Endothelial cell (in vitro differentiated cells): ENCODE data around the gene CAMTA1. TPM values are rescaled to one million over a fixed set of nuclear protein-coding genes. Genes with fewer than 3 reads are reported as not detected.

Experiments used
- DNase-seq: peaks from one replicate; pipeline ENCODE4 v3.0.0; 2021; ENCODE audit warnings: low spot score
- H3K27ac Mint-ChIP-seq: one replicate; pipeline ENCODE4 v1.8.0; 2021; ENCODE audit warnings: mixed read lengths, inconsistent platforms; ENCODE audit not compliant: unreplicated experiment
- H3K27me3 Mint-ChIP-seq: one replicate; pipeline ENCODE4 v1.8.0; 2021; ENCODE audit warnings: mild to moderate bottlenecking, moderate library complexity, mixed read lengths, inconsistent platforms; ENCODE audit not compliant: unreplicated experiment
- H3K36me3 Mint-ChIP-seq: one replicate; pipeline ENCODE4 v1.8.0; 2021; ENCODE audit warnings: mild to moderate bottlenecking, low read depth, mixed read lengths, inconsistent platforms; ENCODE audit not compliant: unreplicated experiment
- H3K4me1 Mint-ChIP-seq: one replicate; pipeline ENCODE4 v1.8.0; 2021; ENCODE audit warnings: mild to moderate bottlenecking, mixed read lengths, inconsistent platforms; ENCODE audit not compliant: unreplicated experiment
- H3K4me3 Mint-ChIP-seq: one replicate; pipeline ENCODE4 v1.8.0; 2021; ENCODE audit warnings: mild to moderate bottlenecking, mixed read lengths, inconsistent platforms; ENCODE audit not compliant: unreplicated experiment
- H3K9me3 Mint-ChIP-seq: one replicate; pipeline ENCODE4 v1.8.0; 2021; ENCODE audit warnings: mixed read lengths, inconsistent platforms; ENCODE audit not compliant: unreplicated experiment
- total RNA-seq: library from RNA; stranded (reverse); fragmentation: NEBNext Ultra II Directional; extraction: Animal tissue kit (Norgen Biotek cat#: 25700); gene quantifications from one replicate; pipeline ENCODE4 v1.2.1, GENCODE V29; 2021; ENCODE audit not compliant: unreplicated experiment
- TF ChIP-seq, protein P1 (sequence below): fragments of 200-600 bp; sonication (generic); IDR thresholded peaks from one replicate; pipeline ENCODE4 v1.5.0; 2021; ENCODE audit warnings: antibody characterized with exemption; ENCODE audit not compliant: unreplicated experiment

The CAMTA1 gene
- total RNA-seq, 1 donor from 2014 or later, result 87.3 TPM

DNA sequence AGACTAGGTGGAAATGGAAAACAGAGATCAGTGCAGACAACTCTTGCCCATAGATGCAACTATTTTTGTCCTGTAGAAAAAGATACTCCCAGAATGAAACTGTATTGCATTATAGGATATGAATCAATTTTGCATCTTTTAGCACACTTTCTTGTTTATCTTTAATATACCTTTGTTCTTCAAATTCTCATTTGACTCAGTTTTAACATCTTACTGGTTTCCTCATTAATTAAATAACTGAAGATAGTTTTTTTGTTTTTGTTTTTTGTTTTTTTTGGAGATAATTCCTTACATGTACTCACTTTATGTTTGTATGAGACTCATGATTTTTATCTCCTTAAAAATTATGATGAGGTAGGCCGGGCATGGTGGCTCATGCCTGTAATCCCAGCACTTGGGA, 10.9 kb upstream of the CAMTA1 start:
- H3K4me1 Mint-ChIP-seq, result no peaks in the 10 kb centered on the region
- no peaks in the 10 kb centered on the region for H3K36me3 Mint-ChIP-seq
- peaks cover 3% of the 10 kb centered on the region for H3K27me3 Mint-ChIP-seq
- TF ChIP-seq, protein P1, sequence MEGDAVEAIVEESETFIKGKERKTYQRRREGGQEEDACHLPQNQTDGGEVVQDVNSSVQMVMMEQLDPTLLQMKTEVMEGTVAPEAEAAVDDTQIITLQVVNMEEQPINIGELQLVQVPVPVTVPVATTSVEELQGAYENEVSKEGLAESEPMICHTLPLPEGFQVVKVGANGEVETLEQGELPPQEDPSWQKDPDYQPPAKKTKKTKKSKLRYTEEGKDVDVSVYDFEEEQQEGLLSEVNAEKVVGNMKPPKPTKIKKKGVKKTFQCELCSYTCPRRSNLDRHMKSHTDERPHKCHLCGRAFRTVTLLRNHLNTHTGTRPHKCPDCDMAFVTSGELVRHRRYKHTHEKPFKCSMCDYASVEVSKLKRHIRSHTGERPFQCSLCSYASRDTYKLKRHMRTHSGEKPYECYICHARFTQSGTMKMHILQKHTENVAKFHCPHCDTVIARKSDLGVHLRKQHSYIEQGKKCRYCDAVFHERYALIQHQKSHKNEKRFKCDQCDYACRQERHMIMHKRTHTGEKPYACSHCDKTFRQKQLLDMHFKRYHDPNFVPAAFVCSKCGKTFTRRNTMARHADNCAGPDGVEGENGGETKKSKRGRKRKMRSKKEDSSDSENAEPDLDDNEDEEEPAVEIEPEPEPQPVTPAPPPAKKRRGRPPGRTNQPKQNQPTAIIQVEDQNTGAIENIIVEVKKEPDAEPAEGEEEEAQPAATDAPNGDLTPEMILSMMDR, result no peak
- no peaks in the 10 kb centered on the region for H3K9me3 Mint-ChIP-seq
- DNase-seq, result no peak
- H3K4me3 Mint-ChIP-seq, result no peak overlapping the region
- no peak overlapping the region for H3K27ac Mint-ChIP-seq

DNA sequence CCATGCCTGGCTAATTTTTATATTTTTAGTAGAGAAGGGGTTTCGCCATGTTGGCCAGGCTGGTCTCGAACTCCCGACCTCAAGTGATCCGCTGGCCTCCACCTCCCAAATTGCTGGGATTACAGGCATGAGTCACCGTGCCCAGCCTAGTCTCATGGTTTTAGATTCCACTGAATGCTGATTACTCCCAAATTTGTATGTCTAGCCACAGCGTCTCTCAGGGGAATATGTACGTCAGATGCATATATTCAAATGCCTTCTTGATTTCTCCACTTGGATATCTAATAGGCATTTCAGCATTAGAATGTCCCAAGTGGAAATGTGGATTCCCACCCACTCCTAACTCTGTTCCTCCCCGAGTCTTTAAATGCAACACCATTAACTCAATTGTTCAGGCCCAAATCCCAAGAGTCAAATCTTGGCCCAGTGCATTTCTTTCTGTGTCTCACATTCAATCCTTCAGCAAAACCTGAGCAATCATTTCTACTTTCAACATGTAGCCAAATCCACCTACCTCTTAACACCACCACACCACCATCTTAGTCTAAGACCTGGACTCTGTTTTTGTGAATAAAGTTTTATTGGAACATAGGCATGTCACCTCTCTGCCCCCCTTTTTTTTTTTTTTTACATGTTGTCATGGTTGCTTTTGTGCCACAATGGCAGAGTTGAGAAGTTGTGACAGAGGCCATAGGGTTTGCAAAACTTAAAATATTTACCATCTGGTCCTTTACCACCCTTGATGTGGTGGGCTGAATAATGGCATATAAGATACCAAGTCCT, 9.8 kb upstream of the CAMTA1 start:
- no peak overlapping the region for H3K4me3 Mint-ChIP-seq

DNA sequence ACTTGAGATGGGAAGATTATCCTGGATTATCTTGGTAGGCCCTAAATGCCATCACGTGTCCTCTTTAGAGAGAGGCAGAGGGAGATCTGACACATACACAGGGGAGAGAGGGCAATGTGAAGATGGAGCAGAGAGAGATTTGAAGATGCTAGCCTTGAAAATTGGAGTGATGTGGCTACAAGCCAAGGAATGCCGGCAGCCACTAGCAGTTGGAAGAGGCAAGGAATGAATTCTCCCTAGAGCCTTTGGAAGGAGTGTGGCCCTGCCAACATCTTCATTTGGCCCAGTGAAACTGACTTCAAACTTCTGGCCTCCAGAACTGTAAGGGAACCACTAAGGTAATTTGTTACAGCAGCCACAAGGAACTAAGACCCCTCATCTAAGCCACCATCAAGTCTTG, 8.9 kb upstream of the CAMTA1 start:
- Mint-ChIP-seq H3K9me3 (no peaks in the 10 kb centered on the region), H3K27ac (no peak overlapping the region), H3K4me1 (no peaks in the 10 kb centered on the region), H3K36me3 (no peaks in the 10 kb centered on the region), H3K27me3 (no peaks in the 10 kb centered on the region), H3K4me3 (no peak overlapping the region)
- DNase-seq, result no peak
- TF ChIP-seq, protein P1, result no peak

More for the DNA sequence above, 9.8 kb upstream of the CAMTA1 start:
- H3K27me3 Mint-ChIP-seq, result peaks cover 3% of the 10 kb centered on the region
- TF ChIP-seq, protein P1, result no peak
- DNase-seq, result no peak
- H3K27ac Mint-ChIP-seq, result no peak overlapping the region
- H3K4me1 Mint-ChIP-seq, result no peaks in the 10 kb centered on the region
- H3K9me3 Mint-ChIP-seq, result no peaks in the 10 kb centered on the region
- no peaks in the 10 kb centered on the region for H3K36me3 Mint-ChIP-seq

DNA sequence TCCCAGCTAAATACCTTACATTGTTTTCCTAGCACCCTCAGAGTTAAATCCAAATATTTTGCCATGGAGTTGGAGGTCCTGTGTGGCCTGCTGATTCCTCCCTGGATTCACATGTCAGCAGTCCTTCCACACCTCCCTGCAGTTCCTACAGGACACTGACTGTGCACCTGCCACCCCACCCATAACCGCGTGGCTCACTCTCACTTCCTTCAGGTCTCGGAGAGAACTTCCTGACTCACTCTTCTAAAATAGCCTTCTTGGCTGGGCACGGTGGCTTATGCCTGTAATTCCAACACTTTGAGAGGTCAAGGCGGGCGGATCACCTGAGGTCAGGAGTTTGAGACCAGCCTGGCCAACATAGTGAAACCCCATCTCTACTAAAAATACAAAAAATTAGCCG, 8.4 kb upstream of the CAMTA1 start:
- no peaks in the 10 kb centered on the region for H3K4me1 Mint-ChIP-seq
- no peak for DNase-seq
- no peaks in the 10 kb centered on the region for H3K27me3 Mint-ChIP-seq
- H3K4me3 Mint-ChIP-seq, result no peak overlapping the region
- H3K9me3 Mint-ChIP-seq, result no peaks in the 10 kb centered on the region
- no peaks in the 10 kb centered on the region for H3K36me3 Mint-ChIP-seq
- H3K27ac Mint-ChIP-seq, result no peak overlapping the region
- TF ChIP-seq, protein P1, result no peak

DNA sequence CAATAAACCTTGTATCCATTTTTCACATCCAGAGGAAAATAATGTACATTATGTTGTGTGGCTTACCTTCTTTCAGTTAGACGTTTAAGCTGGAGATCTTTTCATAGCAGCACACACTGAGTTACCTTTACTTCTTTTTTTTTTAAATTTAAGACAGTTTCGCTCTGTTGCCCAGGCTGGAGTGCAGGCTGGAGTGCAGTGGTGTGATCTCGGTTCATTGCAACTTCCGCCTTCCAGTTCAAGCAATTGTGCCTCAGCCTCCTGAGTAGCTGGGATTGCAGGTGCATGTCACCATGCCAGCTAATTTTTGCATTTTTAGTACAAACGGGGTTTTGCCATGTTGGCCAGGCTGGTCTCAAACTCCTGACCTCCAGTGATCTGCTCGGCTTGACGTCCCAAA, 7.4 kb upstream of the CAMTA1 start:
- Mint-ChIP-seq H3K9me3 (no peaks in the 10 kb centered on the region), H3K27ac (no peak overlapping the region), H3K4me1 (no peaks in the 10 kb centered on the region), H3K27me3 (no peaks in the 10 kb centered on the region), H3K36me3 (no peaks in the 10 kb centered on the region), H3K4me3 (no peak overlapping the region)
- DNase-seq, result no peak
- TF ChIP-seq, protein P1, result no peak
